Measurements from ENCODE around the gene MYH3.

The MYH3 gene

DNA sequence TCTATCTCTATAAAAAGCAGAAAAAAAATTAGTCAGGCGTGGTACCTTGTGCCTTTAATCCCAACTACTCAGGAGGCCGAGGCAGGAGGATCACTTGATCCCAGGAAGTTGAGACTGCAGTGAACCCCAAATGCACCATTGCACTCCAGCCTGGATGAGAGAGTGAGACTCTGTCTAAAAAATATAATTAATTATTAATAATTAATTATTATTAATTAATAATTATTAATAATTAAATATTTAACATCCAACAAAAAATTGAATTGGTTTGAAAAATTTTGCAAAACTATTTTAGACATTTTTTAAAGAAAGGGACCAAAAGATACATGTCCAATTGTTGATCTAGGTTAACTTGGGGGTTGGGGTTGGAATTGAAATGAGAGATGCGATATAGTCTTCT, 51.0 kb downstream of the MYH3 start:
- H3K4me3 ChIP-seq (ENCODE audit: low read length), result no peak overlapping the region
- TF ChIP-seq, protein P1, sequence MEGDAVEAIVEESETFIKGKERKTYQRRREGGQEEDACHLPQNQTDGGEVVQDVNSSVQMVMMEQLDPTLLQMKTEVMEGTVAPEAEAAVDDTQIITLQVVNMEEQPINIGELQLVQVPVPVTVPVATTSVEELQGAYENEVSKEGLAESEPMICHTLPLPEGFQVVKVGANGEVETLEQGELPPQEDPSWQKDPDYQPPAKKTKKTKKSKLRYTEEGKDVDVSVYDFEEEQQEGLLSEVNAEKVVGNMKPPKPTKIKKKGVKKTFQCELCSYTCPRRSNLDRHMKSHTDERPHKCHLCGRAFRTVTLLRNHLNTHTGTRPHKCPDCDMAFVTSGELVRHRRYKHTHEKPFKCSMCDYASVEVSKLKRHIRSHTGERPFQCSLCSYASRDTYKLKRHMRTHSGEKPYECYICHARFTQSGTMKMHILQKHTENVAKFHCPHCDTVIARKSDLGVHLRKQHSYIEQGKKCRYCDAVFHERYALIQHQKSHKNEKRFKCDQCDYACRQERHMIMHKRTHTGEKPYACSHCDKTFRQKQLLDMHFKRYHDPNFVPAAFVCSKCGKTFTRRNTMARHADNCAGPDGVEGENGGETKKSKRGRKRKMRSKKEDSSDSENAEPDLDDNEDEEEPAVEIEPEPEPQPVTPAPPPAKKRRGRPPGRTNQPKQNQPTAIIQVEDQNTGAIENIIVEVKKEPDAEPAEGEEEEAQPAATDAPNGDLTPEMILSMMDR (conservative IDR thresholded peaks at IDR 0.05; ENCODE audit: low read depth, low read length), result no peak
- DNase-seq (ENCODE audit: low read depth), result no peak

DNA sequence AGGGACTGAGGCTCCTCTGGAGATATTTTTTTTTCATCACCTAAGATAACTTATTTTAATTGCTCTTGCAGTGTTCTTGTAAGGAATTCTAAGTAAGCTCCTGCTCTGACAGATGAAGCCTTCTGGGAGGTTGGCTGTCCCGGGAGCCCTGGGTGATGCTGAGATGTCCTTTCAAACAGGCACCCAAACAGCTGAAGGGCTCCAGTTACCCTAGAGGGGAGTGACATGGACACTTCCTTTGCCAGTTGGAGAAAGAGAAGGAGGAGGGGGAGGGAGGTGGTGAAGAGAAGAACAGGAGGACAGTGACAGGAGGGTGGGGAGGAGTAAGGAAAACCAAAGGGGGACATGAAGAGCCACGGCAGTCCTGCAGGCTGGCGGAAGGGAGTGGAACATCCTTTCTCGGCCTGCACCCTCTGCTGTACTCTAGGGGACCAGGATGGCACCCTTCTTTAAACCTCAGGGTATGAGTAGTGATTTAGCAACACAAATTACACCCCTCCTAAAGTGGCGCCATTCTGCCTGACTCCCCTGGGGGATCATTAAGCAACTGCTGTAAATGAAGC, 51.8 kb downstream of the MYH3 start:
- no peak overlapping the region for H3K4me3 ChIP-seq (ENCODE audit: low read length)
- TF ChIP-seq, protein P1 (conservative IDR thresholded peaks at IDR 0.05; ENCODE audit: low read depth, low read length), result no peak
- no peak for DNase-seq (ENCODE audit: low read depth)

- no peak overlapping the region for H3K4me3 ChIP-seq (ENCODE audit: low read length)
- no peak for DNase-seq (ENCODE audit: low read depth)
- TF ChIP-seq, protein P1 (conservative IDR thresholded peaks at IDR 0.05; ENCODE audit: low read depth, low read length), result no peak
Observed at GRCh38 chr17:10604521-10604920, 52.6 kb downstream of the MYH3 start.

GRCh38 chr17:10603931-10604330, 53.2 kb downstream of the MYH3 start:
- TF ChIP-seq, protein P1 (conservative IDR thresholded peaks at IDR 0.05; ENCODE audit: low read depth, low read length), result no peak
- no peak overlapping the region for H3K4me3 ChIP-seq (ENCODE audit: low read length)
- no peak for DNase-seq (ENCODE audit: low read depth)

DNA sequence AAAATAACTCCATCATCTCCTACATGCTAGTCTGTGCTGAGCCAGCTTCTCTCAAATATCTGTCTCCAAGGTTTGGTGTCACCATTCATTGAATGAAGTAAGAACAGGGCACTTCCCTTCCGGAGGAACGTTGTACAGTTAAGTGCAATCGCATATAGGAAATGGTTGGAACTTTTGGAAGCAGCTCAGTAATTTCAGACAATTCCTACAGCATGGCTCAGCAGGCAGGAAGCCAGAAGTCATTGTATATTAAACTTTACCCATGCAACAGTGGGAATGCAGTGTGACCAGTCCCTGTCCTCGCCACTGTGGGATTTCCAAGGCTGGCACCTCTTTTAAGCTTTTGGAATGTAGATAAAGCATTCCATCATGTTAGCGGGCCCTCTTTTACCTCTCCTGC, 56.5 kb downstream of the MYH3 start:
- DNase-seq (ENCODE audit: low read depth), result no peak
- H3K4me3 ChIP-seq (ENCODE audit: low read length), result no peak overlapping the region
- TF ChIP-seq, protein P1 (conservative IDR thresholded peaks at IDR 0.05; ENCODE audit: low read depth, low read length), result no peak

DNA sequence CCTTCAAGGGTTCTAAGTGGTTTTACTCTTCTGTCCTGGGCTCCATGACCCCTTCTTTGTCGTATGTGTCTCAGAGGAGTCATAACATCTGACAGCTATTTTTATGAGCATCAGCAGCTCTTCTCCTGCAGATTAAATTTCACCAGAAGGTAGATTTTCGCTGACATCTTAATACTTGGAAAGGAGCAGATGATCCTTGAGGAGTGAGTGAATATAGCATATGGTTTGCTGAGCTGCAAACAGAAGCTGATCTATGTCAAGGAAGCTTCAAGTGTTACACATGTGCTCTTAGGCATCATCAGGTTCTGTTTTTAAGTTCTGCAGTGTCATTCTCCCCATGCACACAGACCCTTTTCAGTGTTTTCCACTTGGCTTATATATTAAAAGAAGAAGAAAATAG, 58.5 kb downstream of the MYH3 start:
- H3K4me3 ChIP-seq (ENCODE audit: low read length), result no peak overlapping the region
- no peak for DNase-seq (ENCODE audit: low read depth)
- TF ChIP-seq, protein P1 (conservative IDR thresholded peaks at IDR 0.05; ENCODE audit: low read depth, low read length), result no peak

- TF ChIP-seq, protein P1 (conservative IDR thresholded peaks at IDR 0.05; ENCODE audit: low read depth, low read length), result no peak
- H3K4me3 ChIP-seq (ENCODE audit: low read length), result no peak overlapping the region
- DNase-seq (ENCODE audit: low read depth), result no peak
Observed at GRCh38 chr17:10589553-10590145, 67.5 kb downstream of the MYH3 start.

Data from retinal pigment epithelial cell (primary cell).